Mucosa of gallbladder (tissue), 1 donor: ENCODE data around the gene EML2. TPM values are rescaled to one million over a fixed set of nuclear protein-coding genes. Genes with fewer than 3 reads are reported as not detected.
"Not testable (repeated sequence)": the region's sequence is repeated elsewhere in the genome, so short reads cannot be mapped to it uniquely, and the experiment has no call there.

Experiments
- DNase-seq: peaks from one replicate; pipeline ENCODE4 v3.0.0-alpha.2; 2020; ENCODE audit warnings: low spot score
- total RNA-seq: library from RNA; stranded (reverse); gene quantifications from one replicate; pipeline ENCODE4 v1.2.1, GENCODE V29; 2021
- donor health status: DM: no; HTN: no; CAD: no.

The EML2 gene
- total RNA-seq = 68.4 TPM

- DNase-seq = no peak
Measured at GRCh38 chr19:45638930-45639729, at the start of gene EML2. TSS of gene EML2 (minus strand) at chr19:45639397. CDS start at chr19:45639376, 21 bp downstream.

GRCh38 chr19:45687599-45687998, 48.4 kb upstream of the EML2 start:
- no peak for DNase-seq

GRCh38 chr19:45685045-45685444, 45.8 kb upstream of the EML2 start:
- not testable (repeated sequence) for DNase-seq

- no peak for DNase-seq
Measured at GRCh38 chr19:45682908-45683307, 43.7 kb upstream of the EML2 start.

GRCh38 chr19:45682117-45682516, 42.9 kb upstream of the EML2 start:
- DNase-seq = no peak

GRCh38 chr19:45681391-45682015, 42.3 kb upstream of the EML2 start:
- DNase-seq = peak; percentile 91

- DNase-seq = peak; percentile 95
Measured at GRCh38 chr19:45677351-45678230, 38.4 kb upstream of the EML2 start.

- DNase-seq = no peak
Measured at GRCh38 chr19:45676851-45677263, 37.7 kb upstream of the EML2 start.

- DNase-seq = no peak
Measured at GRCh38 chr19:45674946-45675345, 35.7 kb upstream of the EML2 start.

GRCh38 chr19:45670670-45671453, 31.7 kb upstream of the EML2 start:
- DNase-seq = peak; percentile 88

GRCh38 chr19:45668342-45668871, 29.2 kb upstream of the EML2 start:
- no peak for DNase-seq

- DNase-seq = peak; percentile 37
Measured at GRCh38 chr19:45667620-45668341, 28.6 kb upstream of the EML2 start, which contains the start of gene GIPR. TSS of gene GIPR (plus strand) at chr19:45668221. CDS start at chr19:45669521, 1,300 bp downstream.

GRCh38 chr19:45664575-45664974, 25.4 kb upstream of the EML2 start:
- no peak for DNase-seq

GRCh38 chr19:45663800-45664199, 24.6 kb upstream of the EML2 start:
- DNase-seq = no peak

GRCh38 chr19:45660636-45661035, 21.4 kb upstream of the EML2 start:
- no peak for DNase-seq

- no peak for DNase-seq
Measured at GRCh38 chr19:45659096-45659729, 20.0 kb upstream of the EML2 start.

GRCh38 chr19:45657520-45658167, 18.4 kb upstream of the EML2 start:
- DNase-seq = no peak

GRCh38 chr19:45655073-45655472, 15.9 kb upstream of the EML2 start:
- DNase-seq = no peak

GRCh38 chr19:45653634-45654033, 14.4 kb upstream of the EML2 start:
- DNase-seq = no peak
